Prostate gland (tissue), 2 donors: ENCODE data around the gene TPD52L2. TPM values are rescaled to one million over a fixed set of nuclear protein-coding genes. Genes with fewer than 3 reads are reported as not detected.
A peak's percentile ranks its signal among the peaks of the same experiment; 100 is the strongest.

Experiments
- DNase-seq: peaks from one replicate; pipeline ENCODE4 v3.0.0-alpha.2; 2019; ENCODE audit warnings: low spot score
- H3K27ac ChIP-seq, 2 donors: fragments of 200-600 bp; sonication (generic); 2 replicates each; pipeline ENCODE4 v1.5.1; 2017 to 2019
- H3K27me3 ChIP-seq: fragments of 200-600 bp; sonication (generic); replicated peaks from 2 replicates; pipeline ENCODE4 v1.5.1; 2019; ENCODE audit not compliant: insufficient read depth
- H3K36me3 ChIP-seq, 2 donors: fragments of 200-600 bp; sonication (generic); 1 replicate in 1 of 2; 2 replicates in 1 of 2; pipeline versions ENCODE4 v1.5.1 to v1.8.1; 2017 to 2019
- H3K4me1 ChIP-seq: fragments of 200-600 bp; sonication (generic); replicated peaks from 2 replicates; pipeline ENCODE4 v1.5.1; 2019
- H3K4me3 ChIP-seq, 2 donors: fragments of 200-600 bp; sonication (generic); 2 replicates each; pipeline ENCODE4 v1.5.1; 2017 to 2019
- H3K9me3 ChIP-seq: fragments of 200-600 bp; sonication (generic); 2 replicates; pipeline ENCODE4 v1.5.1; 2017
- CTCF ChIP-seq, 4 experiments: fragments of 200-600 bp in 2 of 4; fragments of 450-650 bp in 2 of 4; sonication (generic) in 2 of 4; IDR thresholded peaks; 1 replicate in 3 of 4; 2 replicates in 1 of 4; pipeline ENCODE4 v1.5.1; 2016 to 2019; ENCODE audit warnings: antibody characterized with exemption in 4 of 4, mild to moderate bottlenecking in 2 of 4, moderate library complexity in 2 of 4
- POLR2A ChIP-seq: fragments of 450-650 bp; IDR thresholded peaks from one replicate; pipeline ENCODE4 v1.6.1; 2016; ENCODE audit warnings: antibody characterized with exemption, mild to moderate bottlenecking
- POLR2AphosphoS5 ChIP-seq: sonication (generic); formaldehyde crosslinking; IDR thresholded peaks from one replicate; pipeline ENCODE4 v1.6.1; 2017; ENCODE audit warnings: antibody characterized with exemption
- WGBS: methylation state at CpG from one replicate; pipeline ENCODE4 v1.1.5; 2018; 5-methylcytosine and 5-hydroxymethylcytosine counted together
- intact Hi-C: fragments of 100-400 bp; cut with DNase I; formaldehyde crosslinking; loops from one replicate; pipeline ENCODE4 v1.14.2; 2022
- total RNA-seq, 2 donors: library from RNA; depleted of rRNA; stranded (reverse); fragments of >200 nt; gene quantifications; one replicate each; pipeline ENCODE4 v1.1.0, GENCODE V29; 2016

TPD52L2 gene
- total RNA-seq, 2 donors from 2014 or later: 105 to 127 TPM

GRCh38 chr20:63881451-63882226, 16.6 kb downstream of the TPD52L2 start:
- WGBS: 82% methylated on average over 16 of the region's 19 CpGs
- intact Hi-C loops: no loop called here

GRCh38 chr20:63882257-63883200, 17.5 kb downstream of the TPD52L2 start:
- no peaks in the 10 kb centered on the region for H3K9me3 ChIP-seq
- H3K4me3 ChIP-seq: no peak overlapping the region
- DNase-seq: no peak
- peaks cover 5% of the 10 kb centered on the region for H3K4me1 ChIP-seq
- 80% methylated on average over 28 of the region's 28 CpGs for WGBS
- TF ChIP-seq POLR2A: no peak
- peak; percentile 23 for TF ChIP-seq POLR2AphosphoS5
- H3K27ac ChIP-seq: peak overlapping the region; percentile 39 to 57
- intact Hi-C loops: no loop called here
- H3K36me3 ChIP-seq: no peaks in the 10 kb centered on the region
- H3K27me3 ChIP-seq: no peaks in the 10 kb centered on the region

More at GRCh38 chr20:63881451-63882226, 16.6 kb downstream of the TPD52L2 start:
- no peak for TF ChIP-seq CTCF (IDR thresholded peaks at IDR 0.05)
- no peak for TF ChIP-seq POLR2A
- no peak for TF ChIP-seq POLR2AphosphoS5
- H3K36me3 ChIP-seq: no peaks in the 10 kb centered on the region
- peak overlapping the region in 1 of 2 donors; percentile 39 for H3K27ac ChIP-seq
- DNase-seq: no peak
- no peaks in the 10 kb centered on the region for H3K9me3 ChIP-seq
- H3K4me1 ChIP-seq: peaks cover 5% of the 10 kb centered on the region
- no peak overlapping the region for H3K4me3 ChIP-seq
- H3K27me3 ChIP-seq: no peaks in the 10 kb centered on the region

GRCh38 chr20:63883201-63883593, 18.1 kb downstream of the TPD52L2 start:
- TF ChIP-seq POLR2AphosphoS5 (no peak), POLR2A (no peak), CTCF (IDR thresholded peaks at IDR 0.05) (no peak)
- intact Hi-C loops: no loop called here

GRCh38 chr20:63884506-63885263, 19.6 kb downstream of the TPD52L2 start:
- intact Hi-C loops: no loop called here
- DNase-seq: peak; percentile 58

More at GRCh38 chr20:63883201-63883593, 18.1 kb downstream of the TPD52L2 start:
- Histone ChIP-seq H3K36me3 (no peaks in the 10 kb centered on the region), H3K9me3 (no peaks in the 10 kb centered on the region), H3K27ac (peak overlapping the region; percentile 39 to 57), H3K4me1 (peaks cover 5% of the 10 kb centered on the region), H3K27me3 (no peaks in the 10 kb centered on the region), H3K4me3 (no peak overlapping the region)
- 82% methylated on average over 6 of the region's 6 CpGs for WGBS
- DNase-seq: no peak

More at GRCh38 chr20:63884506-63885263, 19.6 kb downstream of the TPD52L2 start:
- no peaks in the 10 kb centered on the region for H3K36me3 ChIP-seq
- no peaks in the 10 kb centered on the region for H3K27me3 ChIP-seq
- peak overlapping the region; percentile 20 to 21 for H3K27ac ChIP-seq
- TF ChIP-seq CTCF (IDR thresholded peaks at IDR 0.05) (no peak), POLR2AphosphoS5 (peak; percentile 57)
- peaks cover 14% of the 10 kb centered on the region for H3K4me1 ChIP-seq
- H3K4me3 ChIP-seq: no peak overlapping the region
- H3K9me3 ChIP-seq: no peaks in the 10 kb centered on the region
- 61% methylated on average over 21 of the region's 21 CpGs for WGBS
